ENCODE results near the gene GSK3B.

- no peak for TF ChIP-seq CTCF (IDR thresholded peaks at IDR 0.05)
- TF ChIP-seq POLR2AphosphoS5 (IDR thresholded peaks at IDR 0.05), result no peak
- TF ChIP-seq POLR2A (IDR thresholded peaks at IDR 0.05), result no peak
Observed at GRCh38 chr3:120040813-120041377, 53.4 kb downstream of the GSK3B start.

All from prostate gland (tissue), 2 donors.